Activated CD4-positive, alpha-beta T cell treated with anti-CD3 and anti-CD28 coated beads, Interleukin-2, Interleukin-4, amounts not matched to agents 100 ng/mL and 50 ng/mL, durations not matched to agents 16 hours and 8 hours (primary cell): ENCODE data around the gene CLCA1.

ENCODE experiments used
- DNase-seq: peaks from one replicate; pipeline ENCODE4 v3.0.0-alpha.2; 2020; ENCODE audit warnings: low spot score

The CLCA1 gene

GRCh38 chr1:86461482-86461881 is 7.2 kb upstream of the CLCA1 start:
- no peak for DNase-seq

- DNase-seq, result no peak
These were observed 3.9 kb upstream of the CLCA1 start for GRCh38 chr1:86464819-86465218.

- DNase-seq, result no peak
These were observed 2.5 kb upstream of the CLCA1 start for GRCh38 chr1:86466109-86466844.

- DNase-seq, result no peak
These were observed 1.7 kb upstream of the CLCA1 start for GRCh38 chr1:86466986-86467385.

- DNase-seq, result no peak
These were observed 2.1 kb downstream of the CLCA1 start for GRCh38 chr1:86470859-86471258.

- no peak for DNase-seq
These were observed 2.6 kb downstream of the CLCA1 start for GRCh38 chr1:86471291-86471690.

GRCh38 chr1:86472152-86472551 is 3.4 kb downstream of the CLCA1 start:
- no peak for DNase-seq

- no peak for DNase-seq
These were observed 4.0 kb downstream of the CLCA1 start for GRCh38 chr1:86472767-86473166.

- DNase-seq, result no peak
These were observed 8.5 kb downstream of the CLCA1 start for GRCh38 chr1:86477256-86477655.

GRCh38 chr1:86477682-86478081 is 9.0 kb downstream of the CLCA1 start:
- no peak for DNase-seq

GRCh38 chr1:86478416-86479156 is 9.9 kb downstream of the CLCA1 start:
- DNase-seq, result no peak

- no peak for DNase-seq
These were observed 13.2 kb downstream of the CLCA1 start for GRCh38 chr1:86481966-86482365.

GRCh38 chr1:86487131-86487810 is 18.5 kb downstream of the CLCA1 start:
- no peak for DNase-seq

- no peak for DNase-seq
These were observed 19.0 kb downstream of the CLCA1 start for GRCh38 chr1:86487811-86488141.

- no peak for DNase-seq
These were observed 20.6 kb downstream of the CLCA1 start for GRCh38 chr1:86489242-86489878.

- DNase-seq, result no peak
These were observed 22.6 kb downstream of the CLCA1 start for GRCh38 chr1:86491171-86491950.

- no peak for DNase-seq
These were observed 29.6 kb downstream of the CLCA1 start for GRCh38 chr1:86498281-86498680.

- DNase-seq, result peak; percentile 74
These were observed 31.4 kb downstream of the CLCA1 start for GRCh38 chr1:86499987-86500593.

- DNase-seq, result no peak
These were observed 32.0 kb downstream of the CLCA1 start for GRCh38 chr1:86500714-86501113.

- DNase-seq, result peak; percentile 43
These were observed 33.5 kb downstream of the CLCA1 start for GRCh38 chr1:86502125-86502646.

- DNase-seq, result no peak
These were observed 34.1 kb downstream of the CLCA1 start for GRCh38 chr1:86502721-86503405.
